SK-N-SH (cell line): ENCODE data around the gene RELN. TPM values are rescaled to one million over a fixed set of nuclear protein-coding genes. Genes with fewer than 3 reads are reported as not detected.

ENCODE experiments used
- CTCF ChIA-PET: fragments of 300-600, 350-600 bp; formaldehyde crosslinking; extraction: SDS; loops from one replicate; lab custom pipeline; 2021; lab: Yijun Ruan, JAX
- POLR2A ChIA-PET: fragments of 350-600 bp; sonication (Branson Sonifier 250); formaldehyde crosslinking; extraction: SDS; loops from one replicate; lab custom pipeline; 2020; ENCODE audit warnings: antibody characterized with exemption, inconsistent platforms; lab: Yijun Ruan, JAX
- DNase-seq: peaks from one replicate; pipeline ENCODE4 v3.0.0; 2012
- H2AFZ ChIP-seq: fragments of 200-600 bp; sonication (generic); 2 replicates; pipeline ENCODE4 v1.8.1; 2016; ENCODE audit warnings: antibody characterized with exemption, mild to moderate bottlenecking, low read depth
- H3F3A ChIP-seq: fragments of 200-600 bp; sonication (generic); replicated peaks from 2 replicates; pipeline ENCODE3; 2016; ENCODE audit warnings: antibody characterized with exemption, mild to moderate bottlenecking; ENCODE audit not compliant: insufficient read depth
- H3K27ac ChIP-seq, 2 experiments: fragments of 200-500 bp in 1 of 2; fragments of 200-600 bp in 1 of 2; sonication (Bioruptor generic) in 1 of 2; sonication (generic), shearing (Covaris generic) in 1 of 2; 2 replicates each; pipeline versions ENCODE4 v1.5.1 to v1.6.1; 2014 to 2016; ENCODE audit warnings: low read depth in 2 of 2, inconsistent platforms in 1 of 2, low read length in 1 of 2, mild to moderate bottlenecking in 1 of 2, mixed read lengths in 1 of 2
- H3K27me3 ChIP-seq: fragments of 200-600 bp; sonication (generic), shearing (Covaris generic); 2 replicates; pipeline ENCODE4 v1.6.1; 2016; ENCODE audit warnings: mixed run types; ENCODE audit not compliant: insufficient read depth
- H3K36me3 ChIP-seq, 2 experiments: fragments of 200-500 bp in 1 of 2; fragments of 200-600 bp in 1 of 2; sonication (Bioruptor generic) in 1 of 2; sonication (generic) in 1 of 2; replicated peaks in 1 of 2; 2 replicates each; pipeline versions ENCODE3 to v1.5.1; 2014 to 2016; ENCODE audit warnings: low read length in 1 of 2, mild to moderate bottlenecking in 1 of 2; ENCODE audit not compliant: insufficient read depth in 2 of 2, control insufficient read depth in 1 of 2
- H3K4me1 ChIP-seq, 2 experiments: fragments of 200-500 bp in 1 of 2; fragments of 200-600 bp in 1 of 2; sonication (Bioruptor generic) in 1 of 2; sonication (generic), shearing (Covaris generic) in 1 of 2; 2 replicates each; pipeline versions ENCODE4 v1.5.1 to v1.6.1; 2014 to 2016; ENCODE audit warnings: low read depth in 1 of 2, low read length in 1 of 2, mixed run types in 1 of 2; ENCODE audit not compliant: insufficient read depth in 2 of 2, control insufficient read depth in 1 of 2
- H3K4me2 ChIP-seq: fragments of 200-600 bp; sonication (generic), shearing (Covaris generic); 2 replicates; pipeline ENCODE4 v1.6.1; 2017; ENCODE audit warnings: mixed run types
- H3K4me3 ChIP-seq, 2 experiments: fragments of 200-500 bp in 1 of 2; fragments of 200-600 bp in 1 of 2; sonication (Bioruptor generic) in 1 of 2; sonication (generic), shearing (Covaris generic) in 1 of 2; 2 replicates each; pipeline versions ENCODE4 v1.5.1 to v1.8.1; 2014 to 2016; ENCODE audit warnings: low read depth in 2 of 2, inconsistent platforms in 1 of 2, low read length in 1 of 2, mild to moderate bottlenecking in 1 of 2, mixed read lengths in 1 of 2, moderate library complexity in 1 of 2
- H3K79me2 ChIP-seq: fragments of 200-600 bp; sonication (generic); 2 replicates; pipeline ENCODE4 v1.8.1; 2017; ENCODE audit warnings: mild to moderate bottlenecking; ENCODE audit not compliant: insufficient read depth
- H3K9ac ChIP-seq: fragments of 200-600 bp; sonication (generic); 2 replicates; pipeline ENCODE4 v1.6.1; 2017; ENCODE audit warnings: mixed run types
- H3K9me2 ChIP-seq: fragments of 200-600 bp; sonication (generic); 2 replicates; pipeline ENCODE4 v1.6.1; 2017; ENCODE audit warnings: mixed run types
- H3K9me3 ChIP-seq: fragments of 200-600 bp; sonication (generic); 2 replicates; pipeline ENCODE4 v1.6.1; 2017; ENCODE audit warnings: mixed run types, mild to moderate bottlenecking, moderate library complexity
- H4K20me1 ChIP-seq: fragments of 200-600 bp; sonication (generic); 2 replicates; pipeline ENCODE4 v1.6.1; 2017; ENCODE audit warnings: mild to moderate bottlenecking, mixed run types; ENCODE audit not compliant: insufficient read depth
- EP300 ChIP-seq, 2 experiments: IDR thresholded peaks; 2 replicates each; pipeline versions ENCODE4 v1.4.0 to v1.6.1; 2012; ENCODE audit warnings: borderline replicate concordance in 1 of 2, low read depth in 1 of 2, low read length in 1 of 2
- GATA2 ChIP-seq: sonication (generic); formaldehyde crosslinking; IDR thresholded peaks from 2 replicates; pipeline ENCODE4 v1.5.0; 2020; ENCODE audit warnings: mild to moderate bottlenecking, missing genetic modification reagents
- NFIC ChIP-seq: IDR thresholded peaks from 2 replicates; pipeline ENCODE4 v1.4.0; 2012; ENCODE audit warnings: borderline replicate concordance
- NRF1 ChIP-seq: IDR thresholded peaks from 2 replicates; pipeline ENCODE4 v1.6.1; 2012; ENCODE audit warnings: low read depth, mild to moderate bottlenecking, low read length
- RFX5 ChIP-seq: IDR thresholded peaks from 2 replicates; pipeline ENCODE4 v1.6.1; 2012; ENCODE audit warnings: mild to moderate bottlenecking, improper control_type of control experiment, low read length
- SIN3A ChIP-seq: IDR thresholded peaks from 2 replicates; pipeline ENCODE4 v1.6.1; 2012; ENCODE audit warnings: low read depth, mild to moderate bottlenecking, low read length, moderate library complexity, borderline replicate concordance
- TEAD4 ChIP-seq: IDR thresholded peaks from 2 replicates; pipeline ENCODE4 v1.4.0; 2012; ENCODE audit warnings: mild to moderate bottlenecking, borderline replicate concordance; ENCODE audit not compliant: insufficient read depth
- YY1 ChIP-seq: IDR thresholded peaks from 2 replicates; pipeline ENCODE4 v1.4.0; 2012; ENCODE audit warnings: low read depth, mild to moderate bottlenecking
- WGBS: methylation state at CpG from one replicate; pipeline ENCODE4 v1.1.6; 2017; ENCODE audit warnings: low lambda C conversion rate; 5-methylcytosine and 5-hydroxymethylcytosine counted together
- polyA plus RNA-seq, 3 experiments: library from polyadenylated mRNA; depleted of rRNA; stranded (reverse); fragments of >200 nt; gene quantifications; 2 replicates each; pipeline ENCODE4 v1.2.3, GENCODE V29; 2012
- TF ChIP-seq, protein P1 (sequence below): IDR thresholded peaks from 2 replicates; pipeline ENCODE4 v1.4.0; 2012; ENCODE audit warnings: low read depth, borderline replicate concordance
- TF ChIP-seq, protein P2 (sequence below): IDR thresholded peaks from 2 replicates; pipeline ENCODE4 v1.6.1; 2012; ENCODE audit warnings: mild to moderate bottlenecking, low read depth, low read length, moderate library complexity
- TF ChIP-seq, protein P3 (sequence below): fragments of 150-350 bp; IDR thresholded peaks from 2 replicates; pipeline ENCODE4 v1.6.1; 2016; ENCODE audit warnings: mild to moderate bottlenecking, low read depth, low read length

Gene RELN
- polyA plus RNA-seq, 1 of the 3 experiments (the other 2 are of a cell fraction) = 0.02 TPM

- Histone ChIP-seq H3K9ac (no peak overlapping the region), H3K36me3 (no peaks in the 10 kb centered on the region), H3K9me3 (no peaks in the 10 kb centered on the region), H3K27ac (no peak overlapping the region; a peak in 1 of 4 replicates), H3F3A (peaks cover 35% of the 10 kb centered on the region), H4K20me1 (no peaks in the 10 kb centered on the region), H3K9me2 (no peaks in the 10 kb centered on the region), H3K4me3 (no peak overlapping the region), H2AFZ (0 out of 2 replicates have a peak overlapping the region, but pooled peaks have one; percentile 27), H3K4me1 (peaks cover 23 to 26% of the 10 kb centered on the region in 2 experiments)
- no peak for DNase-seq
- ChIA-PET CTCF (no interaction called here), POLR2A (no interaction called here)
- TF ChIP-seq, protein P1, sequence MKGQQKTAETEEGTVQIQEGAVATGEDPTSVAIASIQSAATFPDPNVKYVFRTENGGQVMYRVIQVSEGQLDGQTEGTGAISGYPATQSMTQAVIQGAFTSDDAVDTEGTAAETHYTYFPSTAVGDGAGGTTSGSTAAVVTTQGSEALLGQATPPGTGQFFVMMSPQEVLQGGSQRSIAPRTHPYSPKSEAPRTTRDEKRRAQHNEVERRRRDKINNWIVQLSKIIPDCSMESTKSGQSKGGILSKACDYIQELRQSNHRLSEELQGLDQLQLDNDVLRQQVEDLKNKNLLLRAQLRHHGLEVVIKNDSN = no peak
- TF ChIP-seq RFX5 = no peak
- no peak for TF ChIP-seq NFIC
- TF ChIP-seq EP300 (IDR thresholded peaks at IDR 0.05; ENCODE audit: borderline replicate concordance in 1 of 2, low read depth in 1 of 2, low read length in 1 of 2) = no peak
- TF ChIP-seq, protein P2, sequence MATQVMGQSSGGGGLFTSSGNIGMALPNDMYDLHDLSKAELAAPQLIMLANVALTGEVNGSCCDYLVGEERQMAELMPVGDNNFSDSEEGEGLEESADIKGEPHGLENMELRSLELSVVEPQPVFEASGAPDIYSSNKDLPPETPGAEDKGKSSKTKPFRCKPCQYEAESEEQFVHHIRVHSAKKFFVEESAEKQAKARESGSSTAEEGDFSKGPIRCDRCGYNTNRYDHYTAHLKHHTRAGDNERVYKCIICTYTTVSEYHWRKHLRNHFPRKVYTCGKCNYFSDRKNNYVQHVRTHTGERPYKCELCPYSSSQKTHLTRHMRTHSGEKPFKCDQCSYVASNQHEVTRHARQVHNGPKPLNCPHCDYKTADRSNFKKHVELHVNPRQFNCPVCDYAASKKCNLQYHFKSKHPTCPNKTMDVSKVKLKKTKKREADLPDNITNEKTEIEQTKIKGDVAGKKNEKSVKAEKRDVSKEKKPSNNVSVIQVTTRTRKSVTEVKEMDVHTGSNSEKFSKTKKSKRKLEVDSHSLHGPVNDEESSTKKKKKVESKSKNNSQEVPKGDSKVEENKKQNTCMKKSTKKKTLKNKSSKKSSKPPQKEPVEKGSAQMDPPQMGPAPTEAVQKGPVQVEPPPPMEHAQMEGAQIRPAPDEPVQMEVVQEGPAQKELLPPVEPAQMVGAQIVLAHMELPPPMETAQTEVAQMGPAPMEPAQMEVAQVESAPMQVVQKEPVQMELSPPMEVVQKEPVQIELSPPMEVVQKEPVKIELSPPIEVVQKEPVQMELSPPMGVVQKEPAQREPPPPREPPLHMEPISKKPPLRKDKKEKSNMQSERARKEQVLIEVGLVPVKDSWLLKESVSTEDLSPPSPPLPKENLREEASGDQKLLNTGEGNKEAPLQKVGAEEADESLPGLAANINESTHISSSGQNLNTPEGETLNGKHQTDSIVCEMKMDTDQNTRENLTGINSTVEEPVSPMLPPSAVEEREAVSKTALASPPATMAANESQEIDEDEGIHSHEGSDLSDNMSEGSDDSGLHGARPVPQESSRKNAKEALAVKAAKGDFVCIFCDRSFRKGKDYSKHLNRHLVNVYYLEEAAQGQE = no peak
- TF ChIP-seq NRF1 = no peak
- no peak for TF ChIP-seq YY1
- no peak for TF ChIP-seq SIN3A
- TF ChIP-seq, protein P3, sequence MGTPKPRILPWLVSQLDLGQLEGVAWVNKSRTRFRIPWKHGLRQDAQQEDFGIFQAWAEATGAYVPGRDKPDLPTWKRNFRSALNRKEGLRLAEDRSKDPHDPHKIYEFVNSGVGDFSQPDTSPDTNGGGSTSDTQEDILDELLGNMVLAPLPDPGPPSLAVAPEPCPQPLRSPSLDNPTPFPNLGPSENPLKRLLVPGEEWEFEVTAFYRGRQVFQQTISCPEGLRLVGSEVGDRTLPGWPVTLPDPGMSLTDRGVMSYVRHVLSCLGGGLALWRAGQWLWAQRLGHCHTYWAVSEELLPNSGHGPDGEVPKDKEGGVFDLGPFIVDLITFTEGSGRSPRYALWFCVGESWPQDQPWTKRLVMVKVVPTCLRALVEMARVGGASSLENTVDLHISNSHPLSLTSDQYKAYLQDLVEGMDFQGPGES = no peak
- no peak for TF ChIP-seq GATA2 (CRISPR knock-in tag)
- no peak for TF ChIP-seq TEAD4
- TF ChIP-seq, all 33 proteins: peak for 0
- Histone ChIP-seq H3K27me3 (no peaks in the 10 kb centered on the region), H3K4me2 (no peak overlapping the region), H3K79me2 (no peaks in the 10 kb centered on the region)
- 80% methylated on average over 4 of the region's 4 CpGs for WGBS
Measured at GRCh38 chr7:103715376-103716120, 273.9 kb downstream of the RELN start.
